ENCODE results near the gene NOSIP. TPM values are rescaled to one million over a fixed set of nuclear protein-coding genes. Genes with fewer than 3 reads are reported as not detected.

The NOSIP gene
- total RNA-seq, 1 donor from 2014 or later: 26.2 TPM

GRCh38 chr19:49596954-49597702 lies 16.8 kb upstream of the NOSIP start:
- Mint-ChIP-seq H3K27ac (no peak overlapping the region), H3K36me3 (peaks cover 26% of the 10 kb centered on the region), H3K4me1 (peaks cover 13% of the 10 kb centered on the region), H3K9me3 (no peaks in the 10 kb centered on the region), H3K4me3 (no peak overlapping the region), H3K27me3 (ENCODE audit: insufficient read depth, low read depth) (peaks cover 13% of the 10 kb centered on the region)
- H3K27me3 ChIP-seq: no peaks in the 10 kb centered on the region
- TF ChIP-seq EZH2phosphoT487 (IDR thresholded peaks at IDR 0.05) (no peak), CTCF (IDR thresholded peaks at IDR 0.05) (no peak), EZH2 (IDR thresholded peaks at IDR 0.05) (no peak)
- no peak overlapping the region for H3K4me3 ChIP-seq
- no peak overlapping the region for H2AFZ ChIP-seq (replicated peaks)
- no peak overlapping the region for H3K9ac ChIP-seq
- H3K79me2 ChIP-seq (ENCODE audit: low read depth): peaks cover 92% of the 10 kb centered on the region
- no peak overlapping the region for H3K27ac ChIP-seq
- peaks cover 86% of the 10 kb centered on the region for H4K20me1 ChIP-seq (ENCODE audit: low read depth)
- no peaks in the 10 kb centered on the region for H3K9me3 ChIP-seq (ENCODE audit: low read depth)
- H3F3A ChIP-seq (ENCODE audit: low read depth): peaks cover 18% of the 10 kb centered on the region
- no peaks in the 10 kb centered on the region for H3K36me3 ChIP-seq
- peaks cover 6% of the 10 kb centered on the region for H3K4me1 ChIP-seq
- no peak overlapping the region for H3K4me2 ChIP-seq
- no peak for DNase-seq (ENCODE audit: low spot score)

GRCh38 chr19:49596407-49596806 lies 16.1 kb upstream of the NOSIP start:
- H3K79me2 ChIP-seq (ENCODE audit: low read depth): peaks cover 91% of the 10 kb centered on the region

GRCh38 chr19:49595819-49596404 lies 15.6 kb upstream of the NOSIP start:
- Mint-ChIP-seq H3K9me3 (no peaks in the 10 kb centered on the region), H3K27me3 (ENCODE audit: insufficient read depth, low read depth) (peaks cover 6% of the 10 kb centered on the region), H3K36me3 (peaks cover 19% of the 10 kb centered on the region), H3K4me1 (peaks cover 13% of the 10 kb centered on the region), H3K4me3 (no peak overlapping the region), H3K27ac (no peak overlapping the region)
- Histone ChIP-seq H3K27ac (no peak overlapping the region), H3K4me1 (peaks cover 6% of the 10 kb centered on the region), H3K4me2 (no peak overlapping the region), H2AFZ (replicated peaks) (no peak overlapping the region), H3K27me3 (no peaks in the 10 kb centered on the region), H3K79me2 (ENCODE audit: low read depth) (peaks cover 88% of the 10 kb centered on the region), H3K36me3 (no peaks in the 10 kb centered on the region), H4K20me1 (ENCODE audit: low read depth) (peaks cover 78% of the 10 kb centered on the region), H3K4me3 (no peak overlapping the region), H3K9ac (no peak overlapping the region), H3F3A (ENCODE audit: low read depth) (peaks cover 30% of the 10 kb centered on the region), H3K9me3 (ENCODE audit: low read depth) (no peaks in the 10 kb centered on the region)
- no peak for DNase-seq (ENCODE audit: low spot score)
- TF ChIP-seq EZH2 (IDR thresholded peaks at IDR 0.05): no peak
- TF ChIP-seq CTCF (IDR thresholded peaks at IDR 0.05): no peak
- no peak for TF ChIP-seq EZH2phosphoT487 (IDR thresholded peaks at IDR 0.05)

More at GRCh38 chr19:49596407-49596806, 16.1 kb upstream of the NOSIP start:
- H3K4me3 Mint-ChIP-seq: no peak overlapping the region
- peaks cover 21% of the 10 kb centered on the region for H3K36me3 Mint-ChIP-seq
- H2AFZ ChIP-seq (replicated peaks): no peak overlapping the region
- TF ChIP-seq EZH2phosphoT487 (IDR thresholded peaks at IDR 0.05) (no peak), CTCF (IDR thresholded peaks at IDR 0.05) (no peak), EZH2 (IDR thresholded peaks at IDR 0.05) (no peak)
- peaks cover 13% of the 10 kb centered on the region for H3K4me1 Mint-ChIP-seq
- H3F3A ChIP-seq (ENCODE audit: low read depth): peaks cover 25% of the 10 kb centered on the region
- H3K4me1 ChIP-seq: peaks cover 6% of the 10 kb centered on the region
- H3K27me3 Mint-ChIP-seq (ENCODE audit: insufficient read depth, low read depth): peaks cover 9% of the 10 kb centered on the region
- no peak for DNase-seq (ENCODE audit: low spot score)
- no peaks in the 10 kb centered on the region for H3K9me3 Mint-ChIP-seq
- H3K4me3 ChIP-seq: no peak overlapping the region
- H3K9me3 ChIP-seq (ENCODE audit: low read depth): no peaks in the 10 kb centered on the region
- no peak overlapping the region for H3K4me2 ChIP-seq
- H3K27me3 ChIP-seq: no peaks in the 10 kb centered on the region
- H3K27ac ChIP-seq: no peak overlapping the region
- no peak overlapping the region for H3K9ac ChIP-seq
- no peak overlapping the region for H3K27ac Mint-ChIP-seq
- no peaks in the 10 kb centered on the region for H3K36me3 ChIP-seq
- H4K20me1 ChIP-seq (ENCODE audit: low read depth): peaks cover 81% of the 10 kb centered on the region

Measured in neural progenitor cell (in vitro differentiated cells).